Stomach (tissue), 9 donors: ENCODE measurements around the gene RING1. TPM values are rescaled to one million over a fixed set of nuclear protein-coding genes. Genes with fewer than 3 reads are reported as not detected.

Experiments
- DNase-seq, 2 donors: peaks; one replicate each; pipeline versions ENCODE4 v3.0.0 to v3.0.0-alpha.2; 2013 to 2019
- H3K27ac ChIP-seq, 5 donors: fragments of 200-600 bp in 4 of 5; sonication (generic) in 4 of 5; one replicate each; pipeline ENCODE4 v1.5.1; 2013 to 2019; ENCODE audit warnings: mild to moderate bottlenecking in 1 of 5, moderate library complexity in 1 of 5
- H3K27me3 ChIP-seq, 3 donors: fragments of 200-600 bp; sonication (generic); one replicate each; pipeline ENCODE4 v1.5.1; 2017 to 2019; ENCODE audit warnings: mixed run types in 1 of 3
- H3K36me3 ChIP-seq, 4 donors: fragments of 200-600 bp; sonication (generic); 1 replicate in 3 of 4; 2 replicates in 1 of 4; pipeline ENCODE4 v1.5.1; 2016 to 2019
- H3K4me1 ChIP-seq, 4 donors: fragments of 200-600 bp; sonication (generic); one replicate each; pipeline ENCODE4 v1.5.1; 2016 to 2019
- H3K4me3 ChIP-seq, 4 donors: fragments of 200-600 bp; sonication (generic) in 3 of 4; one replicate each; pipeline ENCODE4 v1.5.1; 2016 to 2019; ENCODE audit warnings: mild to moderate bottlenecking in 1 of 4
- H3K9me3 ChIP-seq, 4 donors: fragments of 200-600 bp; sonication (generic); one replicate each; pipeline ENCODE4 v1.5.1; 2016 to 2019
- CTCF ChIP-seq, 7 experiments: fragments of 450-650 bp in 4 of 7; fragments of 200-600 bp in 3 of 7; sonication (generic) in 3 of 7; IDR thresholded peaks; one replicate each; pipeline ENCODE4 v1.5.1; 2016 to 2019; ENCODE audit warnings: antibody characterized with exemption in 7 of 7, control low read depth in 2 of 7, mild to moderate bottlenecking in 1 of 7
- EP300 ChIP-seq: sonication (generic); formaldehyde crosslinking; IDR thresholded peaks from one replicate; pipeline ENCODE4 v1.6.1; 2017; ENCODE audit warnings: antibody characterized with exemption
- POLR2A ChIP-seq, 4 donors: fragments of 450-650 bp; IDR thresholded peaks; one replicate each; pipeline ENCODE4 v1.6.1; 2016; ENCODE audit warnings: antibody characterized with exemption in 4 of 4, control low read depth in 2 of 4, mild to moderate bottlenecking in 1 of 4, moderate library complexity in 1 of 4
- POLR2AphosphoS5 ChIP-seq, 3 donors: sonication (generic); formaldehyde crosslinking; IDR thresholded peaks; one replicate each; pipeline ENCODE4 v1.6.1; 2016; ENCODE audit warnings: antibody characterized with exemption in 3 of 3
- WGBS, 5 donors: extraction: QIAGEN DNeasy Blood & Tissue Kit in 3 of 5; methylation state at CpG; one replicate each; pipeline versions ENCODE4 v1.1.5 to v1.1.7; 2013 to 2018; 5-methylcytosine and 5-hydroxymethylcytosine counted together
- intact Hi-C: fragments of 100-400 bp; cut with DNase I; formaldehyde crosslinking; loops from one replicate; pipeline ENCODE4 v1.15.1; 2023; ENCODE audit warnings: low total_unique reads
- polyA plus RNA-seq, 3 donors: library from polyadenylated mRNA; stranded (reverse); fragments of 200-250 nt; gene quantifications; one replicate each; pipeline ENCODE4 v1.2.3, GENCODE V29; 2013
- small RNA-seq, 4 donors: library from RNA; depleted of rRNA; stranded (forward); fragments of <200 nt; gene quantifications; one replicate each; pipeline ENCODE3, GENCODE V24; 2016
- total RNA-seq, 5 donors: library from RNA; depleted of rRNA; stranded (reverse); fragments of >200 nt; gene quantifications; one replicate each; pipeline versions ENCODE4 v1.1.0 to v1.2.3, GENCODE V29; 2014 to 2016
- donor health status: healthy with polysubstance abuse.
- donor health status: Bipolar disorder and iron deficiency.
- donor health status: healthy.

Gene RING1
- total and polyA plus RNA-seq, 8 donors = 14.3 to 140 (median 28.9) TPM

- H3K9me3 ChIP-seq = peaks cover 0 to 2% (median 0%) of the 10 kb centered on the region in 4 donors
- TF ChIP-seq POLR2AphosphoS5 (IDR thresholded peaks at IDR 0.05) = no peak
- no peak for TF ChIP-seq CTCF (IDR thresholded peaks at IDR 0.05)
- no peak for TF ChIP-seq POLR2A (IDR thresholded peaks at IDR 0.05)
- no peak for TF ChIP-seq EP300
- no peak for DNase-seq
- no peak overlapping the region for H3K4me3 ChIP-seq
- H3K27me3 ChIP-seq = no peaks in the 10 kb centered on the region
- H3K36me3 ChIP-seq = peaks cover 8 to 41% (median 36%) of the 10 kb centered on the region in 4 donors
- peaks cover 22 to 36% (median 27%) of the 10 kb centered on the region in 4 donors for H3K4me1 ChIP-seq
- intact Hi-C loops = no loop called here
- H3K27ac ChIP-seq = no peak overlapping the region
Measured at GRCh38 chr6:33252759-33253158, 44.5 kb downstream of the RING1 start.

GRCh38 chr6:33254591-33254990, 46.3 kb downstream of the RING1 start:
- Histone ChIP-seq H3K9me3 (peaks cover 0 to 9% (median 3%) of the 10 kb centered on the region in 4 donors), H3K4me3 (no peak overlapping the region), H3K27ac (no peak overlapping the region), H3K36me3 (peaks cover 12 to 56% (median 50%) of the 10 kb centered on the region in 4 donors), H3K4me1 (peaks cover 11 to 21% (median 13%) of the 10 kb centered on the region in 4 donors), H3K27me3 (no peaks in the 10 kb centered on the region)
- DNase-seq = no peak
- intact Hi-C loops = no loop called here
- TF ChIP-seq POLR2AphosphoS5 (IDR thresholded peaks at IDR 0.05) (no peak), POLR2A (IDR thresholded peaks at IDR 0.05) (no peak), EP300 (no peak), CTCF (IDR thresholded peaks at IDR 0.05) (no peak)
- 92 to 99% (median 95%) methylated on average over 4 of the region's 4 CpGs for WGBS, 5 donors

- Histone ChIP-seq H3K27ac (no peak overlapping the region), H3K9me3 (peaks cover 0 to 9% (median 3%) of the 10 kb centered on the region in 4 donors), H3K4me3 (no peak overlapping the region), H3K4me1 (no peaks in the 10 kb centered on the region), H3K36me3 (peaks cover 18 to 83% (median 77%) of the 10 kb centered on the region in 4 donors), H3K27me3 (no peaks in the 10 kb centered on the region)
- TF ChIP-seq EP300 = no peak
- no peak for TF ChIP-seq POLR2A (IDR thresholded peaks at IDR 0.05)
- no peak for TF ChIP-seq POLR2AphosphoS5 (IDR thresholded peaks at IDR 0.05)
- no peak for TF ChIP-seq CTCF (IDR thresholded peaks at IDR 0.05)
- 26 to 61% (median 38%) methylated on average over 5 of the region's 5 CpGs for WGBS, 5 donors
- no peak for DNase-seq
- intact Hi-C loops = no loop called here
Measured at GRCh38 chr6:33259032-33259431, 50.7 kb downstream of the RING1 start.

Small RNA genes within 50 kb of the gene (small RNA-seq; reads per million reads assigned to genes)
- 1.6 to 6.6 (median 2.8) reads per million in 4 donors for gene MIR219A1
- gene RNY4P10 = 0 to 1.5 (median 0.20) reads per million in 4 donors

Other genes starting within 250 kb of the RING1 start
- 100 to 1,000 TPM; 111 to 538 (median 190) TPM for gene BRD2, start 239.9 kb upstream of the RING1 start, total RNA-seq
- gene BRD2, start 239.9 kb upstream of the RING1 start, polyA plus RNA-seq = 10 to 100 TPM; 70.7 to 78.7 (median 74.4) TPM
- 1 to 10 TPM in 2 of 5 donors, under 1 TPM in 2, not detected in 1; 0.45 to 3.9 (median 1.9) TPM for gene HLA-DOA, start 198.9 kb upstream of the RING1 start, total RNA-seq
- 1 to 10 TPM in 1 of 3 donors, under 1 TPM in 2; 0.62 to 2.1 (median 0.92) TPM for gene HLA-DOA, start 198.9 kb upstream of the RING1 start, polyA plus RNA-seq
- 100 to 1,000 TPM in 1 of 5 donors, 10 to 100 TPM in 3, under 1 TPM in 1; 0.29 to 171 (median 39.7) TPM for gene HLA-DPA1, start 134.9 kb upstream of the RING1 start, total RNA-seq
- 10 to 100 TPM; 14.3 to 34.1 (median 23.3) TPM for gene HLA-DPA1, start 134.9 kb upstream of the RING1 start, polyA plus RNA-seq
- 10 to 100 TPM in 4 of 5 donors, not detected in 1; 10.7 to 46.6 (median 31.9) TPM for gene HLA-DPB1, start 132.5 kb upstream of the RING1 start, total RNA-seq
- 10 to 100 TPM; 48.3 to 62.2 (median 51.1) TPM for gene HLA-DPB1, start 132.5 kb upstream of the RING1 start, polyA plus RNA-seq
- 1 to 10 TPM in 1 of 5 donors, under 1 TPM in 2, not detected in 2; under 0.01 to 1.5 (median 0.87) TPM for gene COL11A2, start 16.0 kb upstream of the RING1 start, total RNA-seq
- under 1 TPM in 2 of 3 donors, not detected in 1; 0.19 to 0.88 TPM for gene COL11A2, start 16.0 kb upstream of the RING1 start, polyA plus RNA-seq
- gene RXRB, start 7.8 kb upstream of the RING1 start, total RNA-seq = 10 to 100 TPM in 3 of 5 donors, 1 to 10 TPM in 2; 2.9 to 50.4 (median 10.7) TPM
- gene RXRB, start 7.8 kb upstream of the RING1 start, polyA plus RNA-seq = 10 to 100 TPM; 15.9 to 32.7 (median 17.3) TPM
- gene SLC39A7, start 7.6 kb upstream of the RING1 start, total RNA-seq = 100 to 1,000 TPM in 1 of 5 donors, 10 to 100 TPM in 3, 1 to 10 TPM in 1; 9.3 to 119 (median 75.8) TPM
- gene SLC39A7, start 7.6 kb upstream of the RING1 start, polyA plus RNA-seq = 10 to 100 TPM; 33.6 to 59.8 (median 54.5) TPM
- gene HSD17B8, start 3.8 kb upstream of the RING1 start, total RNA-seq = 10 to 100 TPM in 2 of 5 donors, 1 to 10 TPM in 2, not detected in 1; 8.0 to 24.8 (median 14.5) TPM
- 10 to 100 TPM; 21.5 to 29.9 (median 24.5) TPM for gene HSD17B8, start 3.8 kb upstream of the RING1 start, polyA plus RNA-seq
- gene VPS52, start 63.4 kb downstream of the RING1 start, total RNA-seq = 10 to 100 TPM; 39.7 to 89.3 (median 59.4) TPM
- 10 to 100 TPM; 22.6 to 37.2 (median 25.3) TPM for gene VPS52, start 63.4 kb downstream of the RING1 start, polyA plus RNA-seq
- gene RPS18, start 63.6 kb downstream of the RING1 start, total RNA-seq = 1,000 to 10,000 TPM in 4 of 5 donors, 100 to 1,000 TPM in 1; 279 to 3,666 (median 1,718) TPM
- gene RPS18, start 63.6 kb downstream of the RING1 start, polyA plus RNA-seq = 1,000 to 10,000 TPM; 4,575 to 9,227 (median 6,928) TPM
- 10 to 100 TPM in 4 of 5 donors, not detected in 1; 10.8 to 42.9 (median 32.6) TPM for gene B3GALT4, start 68.6 kb downstream of the RING1 start, total RNA-seq
- 10 to 100 TPM in 2 of 3 donors, 1 to 10 TPM in 1; 9.8 to 11.5 (median 10.5) TPM for gene B3GALT4, start 68.6 kb downstream of the RING1 start, polyA plus RNA-seq
- gene WDR46, start 80.7 kb downstream of the RING1 start, total RNA-seq = 10 to 100 TPM; 42.9 to 72.9 (median 54.5) TPM
- 10 to 100 TPM; 47.5 to 65.1 (median 54.4) TPM for gene WDR46, start 80.7 kb downstream of the RING1 start, polyA plus RNA-seq
- gene PFDN6, start 81.1 kb downstream of the RING1 start, total RNA-seq = 10 to 100 TPM in 3 of 5 donors, 1 to 10 TPM in 1, not detected in 1; 9.7 to 32.9 (median 12.8) TPM
- gene PFDN6, start 81.1 kb downstream of the RING1 start, polyA plus RNA-seq = 100 to 1,000 TPM; 117 to 265 (median 202) TPM
- gene RGL2, start 90.4 kb downstream of the RING1 start, total RNA-seq = 100 to 1,000 TPM in 1 of 5 donors, 10 to 100 TPM in 4; 10.4 to 103 (median 52.7) TPM
- gene RGL2, start 90.4 kb downstream of the RING1 start, polyA plus RNA-seq = 100 to 1,000 TPM in 1 of 3 donors, 10 to 100 TPM in 2; 37.4 to 112 (median 44.3) TPM
- 100 to 1,000 TPM in 2 of 5 donors, 10 to 100 TPM in 3; 29.0 to 242 (median 59.5) TPM for gene TAPBP, start 105.6 kb downstream of the RING1 start, total RNA-seq
- 10 to 100 TPM; 17.0 to 53.5 (median 37.5) TPM for gene TAPBP, start 105.6 kb downstream of the RING1 start, polyA plus RNA-seq
- gene ZBTB22, start 109.2 kb downstream of the RING1 start, total RNA-seq = 10 to 100 TPM in 4 of 5 donors, 1 to 10 TPM in 1; 1.2 to 45.2 (median 11.9) TPM
- 10 to 100 TPM in 2 of 3 donors, 1 to 10 TPM in 1; 9.8 to 11.8 (median 10.5) TPM for gene ZBTB22, start 109.2 kb downstream of the RING1 start, polyA plus RNA-seq
- 100 to 1,000 TPM in 2 of 5 donors, 10 to 100 TPM in 3; 18.2 to 127 (median 59.8) TPM for gene DAXX, start 114.5 kb downstream of the RING1 start, total RNA-seq
- gene DAXX, start 114.5 kb downstream of the RING1 start, polyA plus RNA-seq = 10 to 100 TPM; 27.5 to 31.3 (median 27.5) TPM
- gene KIFC1, start 183.3 kb downstream of the RING1 start, total RNA-seq = 10 to 100 TPM in 1 of 5 donors, 1 to 10 TPM in 3, not detected in 1; 4.2 to 15.4 (median 6.7) TPM
- 1 to 10 TPM in 2 of 3 donors, under 1 TPM in 1; 0.46 to 9.9 (median 5.4) TPM for gene KIFC1, start 183.3 kb downstream of the RING1 start, polyA plus RNA-seq
- gene PHF1, start 202.5 kb downstream of the RING1 start, total RNA-seq = 100 to 1,000 TPM in 1 of 5 donors, 10 to 100 TPM in 4; 22.0 to 125 (median 70.0) TPM
- gene PHF1, start 202.5 kb downstream of the RING1 start, polyA plus RNA-seq = 10 to 100 TPM; 56.3 to 99.9 (median 68.7) TPM
- 100 to 1,000 TPM in 3 of 5 donors, 10 to 100 TPM in 2; 12.8 to 203 (median 101) TPM for gene CUTA, start 209.6 kb downstream of the RING1 start, total RNA-seq
- gene CUTA, start 209.6 kb downstream of the RING1 start, polyA plus RNA-seq = 100 to 1,000 TPM; 162 to 233 (median 165) TPM
- gene SYNGAP1, start 211.6 kb downstream of the RING1 start, total RNA-seq = 10 to 100 TPM in 2 of 5 donors, 1 to 10 TPM in 2, under 1 TPM in 1; 0.58 to 78.8 (median 7.7) TPM
- 1 to 10 TPM; 3.9 to 5.6 (median 4.0) TPM for gene SYNGAP1, start 211.6 kb downstream of the RING1 start, polyA plus RNA-seq
- 1 to 10 TPM in 3 of 5 donors, under 1 TPM in 1, not detected in 1; 0.45 to 7.8 (median 3.1) TPM for gene ZBTB9, start 246.1 kb downstream of the RING1 start, total RNA-seq
- gene ZBTB9, start 246.1 kb downstream of the RING1 start, polyA plus RNA-seq = 1 to 10 TPM; 2.4 to 4.2 (median 2.6) TPM